ENCODE measurements around the gene GAA. TPM values are rescaled to one million over a fixed set of nuclear protein-coding genes. Genes with fewer than 3 reads are reported as not detected.

GAA gene
- total RNA-seq, 1 experiment from 2014 or later: 30.3 TPM

DNA sequence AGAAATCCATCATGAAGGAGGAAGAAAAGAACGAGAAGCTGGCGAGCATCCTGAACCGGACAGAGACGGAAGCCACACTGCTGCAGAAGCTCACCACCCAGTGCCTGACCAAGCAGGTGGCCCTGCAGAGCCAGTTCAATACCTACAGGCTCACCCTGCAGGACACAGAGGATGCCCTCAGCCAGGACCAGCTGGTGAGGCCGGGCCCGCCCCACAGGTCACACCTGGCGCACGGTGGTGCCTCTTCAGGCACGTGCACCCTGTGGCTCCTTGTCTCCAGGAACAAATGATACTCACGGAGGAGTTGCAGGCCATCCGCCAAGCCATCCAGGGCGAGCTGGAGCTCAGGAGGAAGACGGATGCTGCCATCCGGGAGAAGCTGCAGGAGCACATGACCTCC, 19.8 kb upstream of the GAA start:
- Histone ChIP-seq H3K4ac (ENCODE audit: low read depth, low read length) (no peak overlapping the region), H3K14ac (ENCODE audit: insufficient read depth, low read length) (no peak overlapping the region), H3K23ac (ENCODE audit: insufficient read length, low read depth, low read length) (no peak overlapping the region), H2BK120ac (ENCODE audit: low read depth, low read length, poor library complexity, severe bottlenecking) (no peak overlapping the region), H3T11ph (ENCODE audit: low read length) (no peak overlapping the region), H3K79me2 (ENCODE audit: insufficient read depth, low read length) (no peaks in the 10 kb centered on the region), H3K27ac (ENCODE audit: insufficient read length, low read depth, low read length) (no peak overlapping the region), H2AK5ac (ENCODE audit: insufficient read length, low read length) (no peak overlapping the region), H2BK12ac (ENCODE audit: insufficient read length, low read depth, low read length) (no peak overlapping the region), H4K5ac (ENCODE audit: insufficient read length, low read depth, low read length) (no peak overlapping the region), H2AFZ (ENCODE audit: low read length) (no peak overlapping the region), H3K56ac (ENCODE audit: insufficient read length, low read depth, low read length) (no peak overlapping the region), H3K9ac (ENCODE audit: extremely low read depth, insufficient read length, low read length) (no peak overlapping the region), H4K8ac (replicated peaks; ENCODE audit: insufficient read length, low read depth, low read length) (no peak overlapping the region), H3K23me2 (ENCODE audit: insufficient read length, low read depth, low read length, poor library complexity, severe bottlenecking) (no peaks in the 10 kb centered on the region), H4K91ac (ENCODE audit: insufficient read length, low read depth, low read length) (no peak overlapping the region), H3K9me3 (ENCODE audit: control insufficient read depth, low read depth, low read length) (no peaks in the 10 kb centered on the region), H2BK15ac (ENCODE audit: low read depth, low read length) (no peak overlapping the region), H3K18ac (ENCODE audit: insufficient read length, low read depth, low read length) (no peak overlapping the region), H3K27me3 (ENCODE audit: insufficient read depth, low read length) (no peaks in the 10 kb centered on the region), H3K4me1 (ENCODE audit: insufficient read depth, low read length) (no peaks in the 10 kb centered on the region), H4K20me1 (ENCODE audit: control insufficient read depth, insufficient read depth, insufficient read length) (no peaks in the 10 kb centered on the region), H2BK5ac (ENCODE audit: insufficient read length, low read length) (no peak overlapping the region), H3K4me2 (ENCODE audit: insufficient read depth, insufficient read length, low read length) (no peak overlapping the region), H3K79me1 (ENCODE audit: insufficient read depth, low read depth, low read length, poor library complexity, severe bottlenecking) (no peaks in the 10 kb centered on the region), H2BK20ac (ENCODE audit: low read depth, low read length, poor library complexity, severe bottlenecking) (no peak overlapping the region)
- peaks cover 3% of the 10 kb centered on the region for H3K27me3 Mint-ChIP-seq (ENCODE audit: low read depth)
- 0 out of 7 replicates have a peak, but pooled peaks cover 0 to 3% (median 0%) of the 10 kb centered on the region in 3 experiments for H3K36me3 Mint-ChIP-seq (ENCODE audit: insufficient read depth in 1 of 3, low read depth in 3 of 3)
- DNase-seq: no peak
- peaks cover 9 to 13% of the 10 kb centered on the region in 2 experiments for H3K4me1 Mint-ChIP-seq
- H3K4me3 Mint-ChIP-seq: no peak overlapping the region
- no CpG with 5 or more reads among the region's 14 CpGs for WGBS (ENCODE audit: extremely low coverage, insufficient read length, low lambda C conversion rate)
- no peak overlapping the region for H3K27ac Mint-ChIP-seq
- peaks cover 0 to 4% of the 10 kb centered on the region in 2 experiments; a peak in 1 of 5 replicates for H3K9me3 Mint-ChIP-seq
- TF ChIP-seq, protein P1, sequence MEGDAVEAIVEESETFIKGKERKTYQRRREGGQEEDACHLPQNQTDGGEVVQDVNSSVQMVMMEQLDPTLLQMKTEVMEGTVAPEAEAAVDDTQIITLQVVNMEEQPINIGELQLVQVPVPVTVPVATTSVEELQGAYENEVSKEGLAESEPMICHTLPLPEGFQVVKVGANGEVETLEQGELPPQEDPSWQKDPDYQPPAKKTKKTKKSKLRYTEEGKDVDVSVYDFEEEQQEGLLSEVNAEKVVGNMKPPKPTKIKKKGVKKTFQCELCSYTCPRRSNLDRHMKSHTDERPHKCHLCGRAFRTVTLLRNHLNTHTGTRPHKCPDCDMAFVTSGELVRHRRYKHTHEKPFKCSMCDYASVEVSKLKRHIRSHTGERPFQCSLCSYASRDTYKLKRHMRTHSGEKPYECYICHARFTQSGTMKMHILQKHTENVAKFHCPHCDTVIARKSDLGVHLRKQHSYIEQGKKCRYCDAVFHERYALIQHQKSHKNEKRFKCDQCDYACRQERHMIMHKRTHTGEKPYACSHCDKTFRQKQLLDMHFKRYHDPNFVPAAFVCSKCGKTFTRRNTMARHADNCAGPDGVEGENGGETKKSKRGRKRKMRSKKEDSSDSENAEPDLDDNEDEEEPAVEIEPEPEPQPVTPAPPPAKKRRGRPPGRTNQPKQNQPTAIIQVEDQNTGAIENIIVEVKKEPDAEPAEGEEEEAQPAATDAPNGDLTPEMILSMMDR (conservative IDR thresholded peaks at IDR 0.05): no peak

Measured in H9 (cell line).